IgD-negative memory B cell (primary cell): Measurements from ENCODE around the gene TEPSIN. TPM values are rescaled to one million over a fixed set of nuclear protein-coding genes. Genes with fewer than 3 reads are reported as not detected.

Experiments
- H3K27ac Mint-ChIP-seq, 3 donors: one replicate each; pipeline ENCODE4 v1.8.0; 2020 to 2022; ENCODE audit warnings: mild to moderate bottlenecking in 3 of 3, mixed read lengths in 3 of 3, moderate library complexity in 1 of 3
- H3K27me3 Mint-ChIP-seq: one replicate; pipeline ENCODE4 v1.8.0; 2021; ENCODE audit warnings: mixed read lengths
- H3K36me3 Mint-ChIP-seq: one replicate; pipeline ENCODE4 v1.8.0; 2020; ENCODE audit warnings: mild to moderate bottlenecking, mixed read lengths
- H3K4me1 Mint-ChIP-seq, 3 donors: one replicate each; pipeline ENCODE4 v1.8.0; 2020 to 2022; ENCODE audit warnings: mixed read lengths in 3 of 3, mild to moderate bottlenecking in 1 of 3
- H3K4me3 Mint-ChIP-seq, 4 donors: one replicate each; pipeline ENCODE4 v1.8.0; 2020 to 2022; ENCODE audit warnings: mild to moderate bottlenecking in 4 of 4, mixed read lengths in 4 of 4, moderate library complexity in 3 of 4
- H3K9me3 Mint-ChIP-seq, 3 donors: one replicate each; pipeline ENCODE4 v1.8.0; 2020 to 2021; ENCODE audit warnings: mixed read lengths in 3 of 3, mild to moderate bottlenecking in 1 of 3
- polyA plus RNA-seq: library from polyadenylated mRNA; unstranded; fragments of 300-500 nt; fragmentation: Illumina TruSeq; gene quantifications from one replicate; pipeline ENCODE4 v1.2.3, GENCODE V29; 2021

The TEPSIN gene
- polyA plus RNA-seq, 1 donor from 2014 or later, result 15.3 TPM

GRCh38 chr17:81248649-81249048 lies 9.8 kb upstream of the TEPSIN start:
- Mint-ChIP-seq H3K9me3 (no peaks in the 10 kb centered on the region), H3K4me3 (no peak overlapping the region), H3K27ac (no peak overlapping the region), H3K4me1 (peaks cover 8 to 15% (median 14%) of the 10 kb centered on the region in 3 donors), H3K27me3 (no peaks in the 10 kb centered on the region), H3K36me3 (peaks cover 7% of the 10 kb centered on the region)

DNA sequence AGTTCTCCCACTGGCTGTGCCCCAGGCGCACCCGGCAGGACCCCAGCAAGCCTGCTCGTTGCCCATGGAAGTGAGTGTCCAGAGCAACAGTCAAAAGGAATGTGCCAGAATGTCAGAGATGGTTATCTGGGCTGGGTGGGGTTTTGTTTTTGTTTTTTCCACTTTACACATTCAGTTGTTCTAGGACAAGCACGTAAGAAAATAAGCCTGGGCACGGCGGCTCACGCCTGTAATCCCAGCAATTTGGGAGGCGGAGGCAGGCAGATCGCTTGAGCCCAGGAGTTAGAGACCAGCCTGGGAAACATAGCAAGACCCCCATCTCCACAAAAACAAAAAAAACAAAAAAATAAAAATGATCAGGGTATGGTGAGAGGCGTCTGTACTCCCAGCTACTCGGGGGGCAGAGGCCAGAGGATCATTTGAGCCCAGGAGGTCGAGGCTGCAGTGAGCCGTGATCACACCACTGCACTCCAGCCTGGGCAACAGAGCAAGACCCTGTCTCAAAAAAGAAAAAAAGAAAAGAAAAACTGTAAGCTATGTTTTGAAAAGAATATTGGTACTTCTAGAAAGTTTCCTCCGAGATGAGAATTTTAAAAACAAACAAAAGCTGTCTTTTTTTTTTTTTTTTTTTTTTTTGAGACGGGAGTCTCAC lies 8.6 kb upstream of the TEPSIN start:
- H3K4me1 Mint-ChIP-seq, result peaks cover 8 to 10% (median 9%) of the 10 kb centered on the region in 3 donors
- H3K27me3 Mint-ChIP-seq, result no peaks in the 10 kb centered on the region
- no peaks in the 10 kb centered on the region for H3K9me3 Mint-ChIP-seq
- H3K36me3 Mint-ChIP-seq, result peaks cover 2% of the 10 kb centered on the region
- H3K27ac Mint-ChIP-seq, result no peak overlapping the region
- no peak overlapping the region for H3K4me3 Mint-ChIP-seq

DNA sequence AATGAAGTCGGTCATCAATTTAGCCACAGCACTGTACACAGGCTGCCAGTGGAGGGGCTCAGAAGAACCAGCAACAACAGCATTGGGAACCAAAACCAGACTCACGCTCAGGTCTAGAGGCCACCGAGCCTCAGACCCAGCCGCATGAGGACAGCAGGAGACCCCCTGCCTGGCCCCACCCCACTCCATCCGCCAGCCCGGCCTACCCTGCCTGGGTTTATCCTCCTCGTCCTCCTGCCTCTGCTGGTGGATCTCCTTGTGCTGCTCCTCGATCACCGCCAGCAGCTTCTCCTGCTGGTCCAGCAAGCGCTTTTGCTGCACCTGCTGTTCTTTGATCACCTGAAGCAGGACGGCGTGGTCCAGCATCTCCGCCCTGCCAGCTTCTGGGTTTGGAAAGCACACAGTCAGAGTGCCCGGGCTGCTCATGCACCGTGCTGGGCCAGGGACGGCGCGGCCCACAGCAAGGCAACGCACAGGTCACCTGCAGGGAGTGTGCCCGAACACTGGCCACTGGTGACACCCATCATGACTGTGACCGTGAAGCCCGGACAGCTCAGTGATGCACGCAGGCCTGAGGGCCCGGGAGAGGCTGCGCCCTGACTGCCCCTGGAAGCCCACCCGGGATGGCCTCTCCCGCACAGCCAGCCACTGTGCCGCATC lies 8.0 kb upstream of the TEPSIN start:
- H3K4me1 Mint-ChIP-seq, result peaks cover 9 to 10% (median 9%) of the 10 kb centered on the region in 3 donors
- peak overlapping the region in 1 of 4 donors; percentile 39 for H3K4me3 Mint-ChIP-seq

DNA sequence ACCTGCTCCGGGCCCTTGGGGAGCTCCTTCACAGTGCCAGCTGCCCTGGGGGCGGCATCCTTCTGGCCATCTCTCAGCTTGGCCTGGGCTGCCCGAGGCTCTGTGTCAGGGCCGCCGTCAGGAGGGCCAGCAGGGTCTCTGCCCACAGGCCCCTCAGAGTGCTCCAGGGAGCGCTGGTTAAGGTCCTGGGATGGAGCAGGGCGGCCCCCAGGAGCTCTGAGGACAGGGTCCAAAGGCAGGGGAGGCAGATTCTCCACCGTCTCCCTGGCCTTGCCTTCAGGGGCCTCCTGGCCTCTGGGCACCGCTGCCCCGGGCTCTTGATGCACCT lies 7.5 kb upstream of the TEPSIN start:
- Mint-ChIP-seq H3K27ac (peak overlapping the region in 1 of 3 donors; percentile 23), H3K4me1 (peaks cover 11 to 13% (median 12%) of the 10 kb centered on the region in 3 donors), H3K36me3 (peaks cover 2% of the 10 kb centered on the region), H3K9me3 (no peaks in the 10 kb centered on the region), H3K4me3 (no peak overlapping the region), H3K27me3 (no peaks in the 10 kb centered on the region)

More for the DNA sequence above, 8.0 kb upstream of the TEPSIN start:
- Mint-ChIP-seq H3K27me3 (no peaks in the 10 kb centered on the region), H3K36me3 (peaks cover 2% of the 10 kb centered on the region), H3K27ac (no peak overlapping the region), H3K9me3 (no peaks in the 10 kb centered on the region)

GRCh38 chr17:81245665-81246342 lies 6.9 kb upstream of the TEPSIN start:
- no peaks in the 10 kb centered on the region for H3K9me3 Mint-ChIP-seq
- H3K4me1 Mint-ChIP-seq, result peaks cover 12 to 15% (median 12%) of the 10 kb centered on the region in 3 donors
- H3K36me3 Mint-ChIP-seq, result peaks cover 2% of the 10 kb centered on the region
- H3K27ac Mint-ChIP-seq, result peak overlapping the region in 2 of 3 donors; percentile 23 to 87
- no peaks in the 10 kb centered on the region for H3K27me3 Mint-ChIP-seq
- no peak overlapping the region for H3K4me3 Mint-ChIP-seq

GRCh38 chr17:81245024-81245664 lies 6.3 kb upstream of the TEPSIN start:
- Mint-ChIP-seq H3K27me3 (no peaks in the 10 kb centered on the region), H3K4me1 (peaks cover 12 to 19% (median 13%) of the 10 kb centered on the region in 3 donors), H3K4me3 (peak overlapping the region in 1 of 4 donors; percentile 53), H3K36me3 (peaks cover 2% of the 10 kb centered on the region), H3K9me3 (no peaks in the 10 kb centered on the region), H3K27ac (peak overlapping the region in 2 of 3 donors; percentile 53 to 87)

GRCh38 chr17:81244358-81245023 lies 5.6 kb upstream of the TEPSIN start:
- Mint-ChIP-seq H3K27me3 (no peaks in the 10 kb centered on the region), H3K4me3 (peak overlapping the region in 1 of 4 donors; percentile 53), H3K9me3 (no peaks in the 10 kb centered on the region), H3K4me1 (peaks cover 15 to 21% (median 17%) of the 10 kb centered on the region in 3 donors), H3K36me3 (peaks cover 2% of the 10 kb centered on the region), H3K27ac (peak overlapping the region in 2 of 3 donors; percentile 53 to 87)

GRCh38 chr17:81243333-81243664 lies 4.4 kb upstream of the TEPSIN start:
- Mint-ChIP-seq H3K4me1 (peaks cover 18 to 23% (median 22%) of the 10 kb centered on the region in 3 donors), H3K4me3 (no peak overlapping the region), H3K27ac (no peak overlapping the region), H3K27me3 (no peaks in the 10 kb centered on the region), H3K36me3 (no peaks in the 10 kb centered on the region), H3K9me3 (no peaks in the 10 kb centered on the region)

DNA sequence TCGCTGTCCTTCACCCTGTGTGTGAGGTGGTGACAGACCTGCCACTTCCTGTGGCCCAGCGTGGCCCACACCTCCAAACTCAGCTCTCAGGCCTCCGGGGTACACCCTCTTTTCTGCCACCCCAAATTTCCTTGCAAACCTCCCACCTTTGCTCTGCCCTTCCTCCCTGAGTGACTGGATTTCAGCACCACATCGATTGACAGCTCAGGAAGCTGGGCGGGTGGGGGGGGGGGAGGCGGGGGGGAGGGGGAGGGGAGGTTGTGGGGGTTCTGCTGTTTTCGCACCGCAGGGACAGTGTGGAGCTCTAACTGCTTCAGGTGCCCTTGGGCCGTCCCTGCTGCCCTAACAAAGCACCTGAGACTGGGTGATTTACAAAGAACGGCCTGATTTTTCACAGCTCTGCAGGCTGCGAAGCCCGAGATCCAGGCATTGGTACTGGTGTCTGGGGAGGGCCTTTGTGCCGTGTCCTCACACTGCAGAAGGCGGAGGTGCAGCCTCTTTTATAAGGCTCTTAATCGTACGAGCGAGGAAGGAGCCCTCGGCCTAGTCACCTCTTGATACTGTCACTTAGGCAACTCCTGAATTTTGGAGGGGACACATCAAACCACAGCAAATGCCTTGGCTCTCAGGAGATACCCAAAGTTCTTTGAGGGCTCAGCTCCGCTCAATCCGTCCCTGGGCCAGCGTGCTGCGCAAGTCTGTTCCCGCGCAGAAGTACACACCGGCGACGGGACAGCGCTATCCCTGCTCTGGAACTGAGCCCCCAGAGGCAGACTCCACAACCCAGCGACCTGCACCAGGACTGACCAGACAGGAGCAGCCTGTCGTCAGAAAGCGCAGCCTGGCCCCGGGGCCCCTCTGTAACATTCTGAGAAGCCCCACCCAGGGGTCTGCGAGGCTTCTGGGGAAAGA lies 3.8 kb upstream of the TEPSIN start:
- Mint-ChIP-seq H3K9me3 (no peaks in the 10 kb centered on the region), H3K27ac (no peak overlapping the region), H3K4me3 (no peak overlapping the region), H3K36me3 (no peaks in the 10 kb centered on the region), H3K27me3 (no peaks in the 10 kb centered on the region), H3K4me1 (peaks cover 22 to 27% (median 23%) of the 10 kb centered on the region in 3 donors)

GRCh38 chr17:81241648-81242420 lies 3.0 kb upstream of the TEPSIN start:
- peak overlapping the region in 2 of 4 donors; percentile 27 to 96 for H3K4me3 Mint-ChIP-seq
- no peaks in the 10 kb centered on the region for H3K36me3 Mint-ChIP-seq
- H3K9me3 Mint-ChIP-seq, result no peaks in the 10 kb centered on the region
- H3K27ac Mint-ChIP-seq, result peak overlapping the region in 2 of 3 donors; percentile 62 to 86
- no peaks in the 10 kb centered on the region for H3K27me3 Mint-ChIP-seq
- peaks cover 24 to 33% (median 25%) of the 10 kb centered on the region in 3 donors for H3K4me1 Mint-ChIP-seq

DNA sequence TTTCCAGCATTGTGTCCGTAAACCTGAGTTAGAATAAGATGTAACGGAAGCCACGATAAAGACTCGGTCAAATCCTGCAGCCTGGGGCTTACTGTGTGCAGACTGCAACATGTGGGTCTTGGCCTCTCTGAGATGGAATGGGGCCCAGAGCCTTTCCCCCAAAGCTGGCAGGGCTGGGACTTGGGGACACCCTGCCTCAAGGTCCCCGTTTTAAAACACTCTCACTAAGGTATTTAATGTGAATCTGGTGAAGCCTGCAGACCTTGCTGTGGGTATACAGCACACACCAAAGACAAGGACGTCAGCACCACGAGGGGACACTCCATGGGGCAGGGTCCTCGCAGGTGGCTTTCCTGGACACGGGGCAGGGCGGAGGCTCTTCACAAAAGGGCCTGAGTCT lies 2.3 kb upstream of the TEPSIN start:
- Mint-ChIP-seq H3K36me3 (no peaks in the 10 kb centered on the region), H3K4me3 (peak overlapping the region in 3 of 4 donors; percentile 1 to 96 (median 63)), H3K27ac (peak overlapping the region in 2 of 3 donors; percentile 62 to 73)

DNA sequence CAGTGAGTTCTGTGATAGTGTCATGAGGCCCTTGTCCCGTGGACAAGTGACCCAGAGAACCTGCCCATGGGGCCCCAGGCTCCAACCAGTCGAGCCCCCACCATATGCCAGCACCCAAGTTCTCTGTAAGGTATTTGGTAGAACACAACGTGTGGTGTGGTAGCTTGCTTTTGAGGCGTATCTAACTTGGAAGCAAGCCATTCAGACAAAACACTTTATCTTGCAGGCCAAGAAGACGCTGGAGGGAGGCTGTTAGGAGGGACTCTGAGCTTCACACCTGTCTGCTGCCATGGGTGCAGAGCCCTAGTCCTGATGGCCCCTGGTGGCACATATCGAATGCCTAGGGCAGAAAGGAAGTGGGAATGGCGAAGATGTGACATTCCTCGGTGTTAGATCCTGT lies 1.9 kb upstream of the TEPSIN start:
- Mint-ChIP-seq H3K36me3 (no peaks in the 10 kb centered on the region), H3K9me3 (no peaks in the 10 kb centered on the region), H3K27ac (peak overlapping the region in 1 of 3 donors; percentile 10), H3K4me3 (peak overlapping the region in 3 of 4 donors; percentile 1 to 97 (median 96)), H3K4me1 (peaks cover 24 to 33% (median 25%) of the 10 kb centered on the region in 3 donors), H3K27me3 (no peaks in the 10 kb centered on the region)

More for the DNA sequence above, 2.3 kb upstream of the TEPSIN start:
- H3K9me3 Mint-ChIP-seq, result no peaks in the 10 kb centered on the region
- H3K4me1 Mint-ChIP-seq, result peaks cover 24 to 33% (median 25%) of the 10 kb centered on the region in 3 donors
- no peaks in the 10 kb centered on the region for H3K27me3 Mint-ChIP-seq
